Suprapubic skin (tissue), 4 donors: ENCODE results near the gene TMCC2. TPM values are rescaled to one million over a fixed set of nuclear protein-coding genes. Genes with fewer than 3 reads are reported as not detected.
"Not testable (repeated sequence)": the region's sequence is repeated elsewhere in the genome, so short reads cannot be mapped to it uniquely, and the experiment has no call there.

Experiments used
- DNase-seq, 2 donors: peaks; one replicate each; pipeline ENCODE4 v3.0.0-alpha.2; 2019; ENCODE audit warnings: low spot score in 2 of 2
- H3K27ac ChIP-seq: fragments of 200-600 bp; sonication (generic); one replicate; pipeline ENCODE4 v1.5.1; 2019
- H3K27me3 ChIP-seq: fragments of 200-600 bp; sonication (generic); one replicate; pipeline ENCODE4 v1.5.1; 2019
- H3K36me3 ChIP-seq: fragments of 200-600 bp; sonication (generic); one replicate; pipeline ENCODE4 v1.5.1; 2019
- H3K4me1 ChIP-seq: fragments of 200-600 bp; sonication (generic); one replicate; pipeline ENCODE4 v1.5.1; 2019
- H3K4me3 ChIP-seq: fragments of 200-600 bp; sonication (generic); one replicate; pipeline ENCODE4 v1.5.1; 2019; ENCODE audit warnings: mild to moderate bottlenecking
- H3K9me3 ChIP-seq: fragments of 200-600 bp; sonication (generic); one replicate; pipeline ENCODE4 v1.5.1; 2019
- CTCF ChIP-seq, 2 donors: fragments of 200-600 bp in 1 of 2; fragments of 450-650 bp in 1 of 2; sonication (generic) in 1 of 2; IDR thresholded peaks; one replicate each; pipeline ENCODE4 v1.5.1; 2016 to 2019; ENCODE audit warnings: antibody characterized with exemption in 2 of 2, mild to moderate bottlenecking in 1 of 2, moderate library complexity in 1 of 2
- EP300 ChIP-seq: sonication (generic); formaldehyde crosslinking; IDR thresholded peaks from one replicate; pipeline ENCODE4 v1.6.1; 2017; ENCODE audit warnings: antibody characterized with exemption
- POLR2A ChIP-seq, 2 donors: fragments of 450-650 bp; IDR thresholded peaks; one replicate each; pipeline ENCODE4 v1.6.1; 2017; ENCODE audit warnings: antibody characterized with exemption in 2 of 2, mild to moderate bottlenecking in 2 of 2, moderate library complexity in 2 of 2
- POLR2AphosphoS5 ChIP-seq, 3 donors: sonication (generic); formaldehyde crosslinking; IDR thresholded peaks; one replicate each; pipeline ENCODE4 v1.6.1; 2017; ENCODE audit warnings: antibody characterized with exemption in 3 of 3
- WGBS: methylation state at CpG from one replicate; pipeline ENCODE4 v1.1.5; 2018; 5-methylcytosine and 5-hydroxymethylcytosine counted together
- total RNA-seq, 4 donors: library from RNA; depleted of rRNA; stranded (reverse); fragments of >200 nt; gene quantifications; one replicate each; pipeline ENCODE4 v1.1.0, GENCODE V29; 2016

The TMCC2 gene
- total RNA-seq = 1 to 10 TPM; 3.1 to 4.3 (median 4.1) TPM

DNA sequence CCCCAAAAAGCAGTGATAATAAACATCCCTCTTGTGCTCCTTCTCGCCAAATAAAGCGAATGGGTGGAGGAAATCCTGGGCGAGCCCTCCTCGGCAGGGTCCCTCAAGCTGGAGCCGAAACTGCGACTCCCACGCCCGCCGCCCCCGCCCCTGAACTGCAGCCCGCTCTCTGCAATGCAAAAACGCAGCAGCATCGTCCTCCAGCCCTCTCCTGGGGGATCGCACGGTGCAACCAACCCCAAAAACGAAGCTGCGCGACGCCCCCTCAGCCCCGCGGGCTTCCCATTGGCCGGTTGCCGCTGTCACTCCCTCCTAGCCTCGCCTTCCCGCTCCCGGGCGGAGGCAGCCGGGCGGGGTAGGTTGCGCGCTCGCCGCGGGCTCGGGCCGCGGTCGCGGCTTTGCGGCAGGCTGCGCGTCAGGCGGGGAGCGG, at the start of gene TMCC2:
TSS of gene TMCC2 (plus strand) at position 363 of the 430 bp plus-strand sequence. CDS start 619 bp downstream, outside the sequence.
- peak within 1 kb of the TSS; percentile 34 for H3K27ac ChIP-seq
- 0% methylated on average over 12 of the region's 44 CpGs for WGBS
- H3K9me3 ChIP-seq = no peaks in the 10 kb centered on the region
- DNase-seq = peak; percentile 91 to 93
- H3K36me3 ChIP-seq = no peaks in the 10 kb centered on the region
- peak within 1 kb of the TSS; percentile 54 for H3K4me3 ChIP-seq
- TF ChIP-seq POLR2A (IDR thresholded peaks at IDR 0.05) = no peak
- TF ChIP-seq POLR2AphosphoS5 (IDR thresholded peaks at IDR 0.05) = no peak
- no peak for TF ChIP-seq EP300
- no peak for TF ChIP-seq CTCF (IDR thresholded peaks at IDR 0.05)
- H3K4me1 ChIP-seq = peaks cover 47% of the 10 kb centered on the region
- H3K27me3 ChIP-seq = no peaks in the 10 kb centered on the region

DNA sequence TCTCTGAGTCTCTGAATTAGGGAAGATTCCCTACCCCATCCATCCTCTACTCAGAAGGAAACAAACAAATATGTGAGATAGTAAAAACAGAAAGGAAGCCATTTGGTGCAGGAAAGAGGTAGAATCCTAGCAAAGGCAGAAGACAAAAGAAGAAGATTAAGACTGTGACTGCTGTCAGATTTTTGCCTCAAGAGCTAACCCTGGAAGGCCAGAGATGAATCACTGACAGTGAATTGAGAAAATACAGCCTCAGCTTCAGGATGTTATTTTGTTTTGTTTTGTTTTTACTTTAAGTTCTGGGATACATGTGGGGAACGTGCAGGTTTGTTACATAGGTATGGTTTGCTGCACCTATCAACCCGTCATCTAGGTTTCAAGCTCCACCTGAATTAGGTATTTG, 47.9 kb upstream of the TMCC2 start:
- no peaks in the 10 kb centered on the region for H3K27me3 ChIP-seq
- no peaks in the 10 kb centered on the region for H3K9me3 ChIP-seq
- 86% methylated on average over 2 of the region's 2 CpGs for WGBS
- no peak overlapping the region for H3K27ac ChIP-seq
- DNase-seq = no peak
- peaks cover 3% of the 10 kb centered on the region for H3K36me3 ChIP-seq
- peaks cover 25% of the 10 kb centered on the region for H3K4me1 ChIP-seq
- no peak for TF ChIP-seq POLR2AphosphoS5 (IDR thresholded peaks at IDR 0.05)
- no peak for TF ChIP-seq POLR2A (IDR thresholded peaks at IDR 0.05)
- no peak for TF ChIP-seq EP300
- TF ChIP-seq CTCF (IDR thresholded peaks at IDR 0.05) = no peak
- H3K4me3 ChIP-seq = no peak overlapping the region

DNA sequence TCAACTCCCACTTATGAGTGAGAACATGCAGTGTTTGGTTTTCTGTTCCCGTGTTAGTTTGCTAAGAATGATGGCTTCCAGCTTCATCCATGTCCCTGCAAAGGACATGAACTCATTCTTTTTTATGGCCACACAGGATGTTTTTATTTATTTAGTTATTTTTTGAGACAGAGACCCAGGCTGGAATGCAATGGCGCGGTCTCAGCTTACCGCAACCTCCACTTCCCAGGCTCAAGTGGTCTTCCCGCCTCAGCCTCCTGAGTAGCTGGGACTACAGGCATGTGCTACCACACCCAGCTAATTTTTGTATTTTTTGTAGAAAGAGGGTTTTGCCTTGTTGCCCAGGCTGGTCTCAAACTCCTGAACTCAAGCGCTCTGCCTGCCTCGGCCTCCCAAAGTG, 47.4 kb upstream of the TMCC2 start:
- not testable (repeated sequence) for H3K4me3 ChIP-seq, H3K27ac ChIP-seq, H3K9me3 ChIP-seq, H3K27me3 ChIP-seq, H3K36me3 ChIP-seq, DNase-seq
- WGBS = 82% methylated on average over 7 of the region's 7 CpGs
- peaks cover 20% of the 10 kb centered on the region for H3K4me1 ChIP-seq

DNA sequence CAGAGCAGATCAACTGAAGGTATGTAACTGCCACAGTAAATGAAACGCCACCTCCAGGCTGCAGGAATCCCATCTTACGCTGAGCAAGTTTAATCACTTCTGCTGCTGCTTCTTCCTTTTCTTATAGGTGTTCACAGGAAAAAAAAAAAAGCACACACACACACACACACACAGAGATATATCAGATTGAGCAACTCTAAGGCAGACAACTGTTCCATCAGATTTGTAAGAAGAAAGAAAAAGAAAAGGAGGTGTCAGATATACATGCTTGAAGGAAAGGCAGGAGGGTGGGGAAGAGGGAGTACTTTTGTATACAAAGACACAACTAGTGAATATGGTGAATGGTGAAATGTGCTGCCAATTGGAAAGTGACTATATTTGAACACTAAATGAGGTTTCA, 44.8 kb upstream of the TMCC2 start:
- WGBS = 93% methylated on average over 2 of the region's 2 CpGs
- no peak for DNase-seq
- Histone ChIP-seq H3K4me3 (no peak overlapping the region), H3K4me1 (peaks cover 17% of the 10 kb centered on the region), H3K36me3 (peaks cover 18% of the 10 kb centered on the region), H3K27ac (no peak overlapping the region), H3K9me3 (no peaks in the 10 kb centered on the region), H3K27me3 (no peaks in the 10 kb centered on the region)
- TF ChIP-seq EP300 = no peak
- no peak for TF ChIP-seq CTCF (IDR thresholded peaks at IDR 0.05)
- no peak for TF ChIP-seq POLR2A (IDR thresholded peaks at IDR 0.05)
- no peak for TF ChIP-seq POLR2AphosphoS5 (IDR thresholded peaks at IDR 0.05)

DNA sequence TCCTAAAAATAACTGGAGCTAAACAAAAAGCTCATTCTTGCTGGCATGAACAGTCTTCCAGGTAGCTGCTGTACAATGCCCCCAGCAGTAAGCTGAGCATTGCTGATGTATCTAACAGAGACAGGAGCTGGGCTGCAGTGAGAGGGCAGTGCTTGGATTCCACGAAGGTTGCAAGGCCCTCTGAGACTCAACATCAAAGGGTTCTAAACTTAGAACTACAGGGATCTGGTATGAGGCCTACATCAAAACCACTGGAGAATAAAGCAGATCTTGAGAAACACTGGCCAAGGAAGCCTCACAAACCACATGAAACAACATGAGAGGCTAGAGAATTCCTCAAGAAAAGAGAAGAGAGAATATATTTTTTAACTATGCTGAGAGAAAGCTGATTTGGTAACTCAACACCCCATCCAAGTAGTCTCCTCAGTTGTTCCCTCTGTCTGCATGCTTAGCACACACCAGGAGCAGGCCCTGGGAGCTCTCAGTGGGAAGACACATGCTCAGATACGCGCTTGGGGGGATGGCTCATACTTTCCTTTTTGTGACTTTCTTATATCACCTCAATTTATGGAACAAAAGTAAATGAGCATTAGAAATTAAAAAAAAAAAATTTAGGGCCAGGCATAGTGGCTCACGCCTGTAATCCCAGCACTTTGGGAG, 43.9 kb upstream of the TMCC2 start:
- no peaks in the 10 kb centered on the region for H3K9me3 ChIP-seq
- no peak overlapping the region for H3K27ac ChIP-seq
- peaks cover 18% of the 10 kb centered on the region for H3K36me3 ChIP-seq
- no peaks in the 10 kb centered on the region for H3K27me3 ChIP-seq
- TF ChIP-seq CTCF (IDR thresholded peaks at IDR 0.05) = no peak
- TF ChIP-seq POLR2A (IDR thresholded peaks at IDR 0.05) = no peak
- no peak for TF ChIP-seq POLR2AphosphoS5 (IDR thresholded peaks at IDR 0.05)
- no peak for TF ChIP-seq EP300
- WGBS = 67% methylated on average over 4 of the region's 4 CpGs
- DNase-seq = no peak
- peaks cover 24% of the 10 kb centered on the region for H3K4me1 ChIP-seq
- no peak overlapping the region for H3K4me3 ChIP-seq

GRCh38 chr1:205186191-205186590, 41.6 kb upstream of the TMCC2 start:
- no peaks in the 10 kb centered on the region for H3K9me3 ChIP-seq
- peaks cover 47% of the 10 kb centered on the region for H3K4me1 ChIP-seq
- no peak for DNase-seq
- no peak overlapping the region for H3K27ac ChIP-seq
- H3K27me3 ChIP-seq = no peaks in the 10 kb centered on the region
- peaks cover 16% of the 10 kb centered on the region for H3K36me3 ChIP-seq
- no peak overlapping the region for H3K4me3 ChIP-seq
- TF ChIP-seq EP300 (no peak), POLR2AphosphoS5 (IDR thresholded peaks at IDR 0.05) (no peak)
